Thymus (tissue), 2 donors: Measurements from ENCODE around the gene CACTIN. TPM values are rescaled to one million over a fixed set of nuclear protein-coding genes. Genes with fewer than 3 reads are reported as not detected.

Experiments used
- polyA plus RNA-seq: library from polyadenylated mRNA; stranded (reverse); fragments of 200-250 nt; gene quantifications from one replicate; pipeline ENCODE4 v1.2.3, GENCODE V29; 2013
- total RNA-seq: library from RNA; stranded (reverse); fragments of 120-200 nt; gene quantifications from one replicate; pipeline ENCODE4 v1.2.4, GENCODE V29; 2013
- donor health status: healthy.

CACTIN gene
- total and polyA plus RNA-seq, 2 donors, result 20.4 to 24.4 TPM

Other genes with a start within 250 kb of the CACTIN start
- 38.6 TPM for gene SMIM24, start 146.3 kb downstream of the CACTIN start, total RNA-seq
- 74.7 TPM for gene SMIM24, start 146.3 kb downstream of the CACTIN start, polyA plus RNA-seq
- not detected for gene SMIM44, start 143.3 kb downstream of the CACTIN start, total RNA-seq
- gene SMIM44, start 143.3 kb downstream of the CACTIN start, polyA plus RNA-seq, result not detected
- 8.5 TPM for gene DOHH, start 126.1 kb downstream of the CACTIN start, total RNA-seq
- 8.8 TPM for gene DOHH, start 126.1 kb downstream of the CACTIN start, polyA plus RNA-seq
- gene FZR1, start 120.5 kb downstream of the CACTIN start, total RNA-seq, result 18.6 TPM
- gene FZR1, start 120.5 kb downstream of the CACTIN start, polyA plus RNA-seq, result 26.2 TPM
- gene TEKTIP1, start 87.6 kb downstream of the CACTIN start, total RNA-seq, result 0.61 TPM
- gene TEKTIP1, start 87.6 kb downstream of the CACTIN start, polyA plus RNA-seq, result 4.9 TPM
- gene MFSD12, start 69.2 kb downstream of the CACTIN start, total RNA-seq, result 47.5 TPM
- gene MFSD12, start 69.2 kb downstream of the CACTIN start, polyA plus RNA-seq, result 76.0 TPM
- gene HMG20B, start 53.8 kb downstream of the CACTIN start, total RNA-seq, result 116 TPM
- gene HMG20B, start 53.8 kb downstream of the CACTIN start, polyA plus RNA-seq, result 111 TPM
- gene GIPC3, start 41.3 kb downstream of the CACTIN start, total RNA-seq, result 0.52 TPM
- 0.91 TPM for gene GIPC3, start 41.3 kb downstream of the CACTIN start, polyA plus RNA-seq
- gene TBXA2R, start 19.9 kb downstream of the CACTIN start, total RNA-seq, result 0.28 TPM
- 1.2 TPM for gene TBXA2R, start 19.9 kb downstream of the CACTIN start, polyA plus RNA-seq
- gene PIP5K1C, start 73.7 kb upstream of the CACTIN start, total RNA-seq, result 3.4 TPM
- 14.0 TPM for gene PIP5K1C, start 73.7 kb upstream of the CACTIN start, polyA plus RNA-seq
- gene TJP3, start 81.6 kb upstream of the CACTIN start, total RNA-seq, result 1.4 TPM
- 3.3 TPM for gene TJP3, start 81.6 kb upstream of the CACTIN start, polyA plus RNA-seq
- gene APBA3, start 134.9 kb upstream of the CACTIN start, total RNA-seq, result 23.7 TPM
- 26.1 TPM for gene APBA3, start 134.9 kb upstream of the CACTIN start, polyA plus RNA-seq
- gene MRPL54, start 135.9 kb upstream of the CACTIN start, total RNA-seq, result 138 TPM
- 95.9 TPM for gene MRPL54, start 135.9 kb upstream of the CACTIN start, polyA plus RNA-seq
- gene RAX2, start 145.4 kb upstream of the CACTIN start, total RNA-seq, result 0.09 TPM
- gene RAX2, start 145.4 kb upstream of the CACTIN start, polyA plus RNA-seq, result 0.07 TPM
- gene MATK, start 159.6 kb upstream of the CACTIN start, total RNA-seq, result 12.0 TPM
- gene MATK, start 159.6 kb upstream of the CACTIN start, polyA plus RNA-seq, result 16.2 TPM
- 0.33 TPM for gene ZFR2, start 242.2 kb upstream of the CACTIN start, total RNA-seq
- gene ZFR2, start 242.2 kb upstream of the CACTIN start, polyA plus RNA-seq, result 0.32 TPM